ENCODE data around the gene ERVV-1.

ERVV-1 gene

GRCh38 chr19:53004242-53004641 lies 9.5 kb upstream of the ERVV-1 start:
- TF ChIP-seq CTCF (IDR thresholded peaks at IDR 0.05; ENCODE audit: low read depth, low read length, missing control alignments) = no peak
- no peak overlapping the region for H3K4me3 ChIP-seq (ENCODE audit: low read depth, low read length)
- DNase-seq (ENCODE audit: low read depth) = no peak
- in situ Hi-C loops (cut with HindIII; ENCODE audit: low sequenced_read_pairs) = no loop called here

DNA sequence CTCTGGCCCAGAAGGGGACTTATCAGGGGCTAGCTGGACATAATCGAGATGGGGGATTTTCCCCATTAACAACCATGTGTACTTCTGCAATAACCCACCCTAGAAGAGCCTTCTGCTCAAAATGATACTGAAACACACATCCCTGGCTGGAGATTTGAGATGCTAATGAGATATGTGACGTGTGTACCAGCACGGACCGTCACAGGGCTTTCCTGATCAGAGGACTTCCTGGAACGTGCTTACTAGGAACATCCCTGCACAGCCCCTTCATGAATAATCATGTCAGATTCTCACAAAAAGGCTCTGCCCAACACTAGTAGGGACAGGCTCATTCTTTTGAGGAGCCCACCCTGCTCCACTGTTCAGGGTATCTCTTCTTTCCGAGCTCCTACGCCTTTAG lies 6.5 kb upstream of the ERVV-1 start:
- no peak overlapping the region for H3K4me3 ChIP-seq (ENCODE audit: low read depth, low read length)
- no peak for DNase-seq (ENCODE audit: low read depth)
- in situ Hi-C loops (cut with HindIII; ENCODE audit: low sequenced_read_pairs) = no loop called here
- TF ChIP-seq CTCF (IDR thresholded peaks at IDR 0.05; ENCODE audit: low read depth, low read length, missing control alignments) = no peak

DNA sequence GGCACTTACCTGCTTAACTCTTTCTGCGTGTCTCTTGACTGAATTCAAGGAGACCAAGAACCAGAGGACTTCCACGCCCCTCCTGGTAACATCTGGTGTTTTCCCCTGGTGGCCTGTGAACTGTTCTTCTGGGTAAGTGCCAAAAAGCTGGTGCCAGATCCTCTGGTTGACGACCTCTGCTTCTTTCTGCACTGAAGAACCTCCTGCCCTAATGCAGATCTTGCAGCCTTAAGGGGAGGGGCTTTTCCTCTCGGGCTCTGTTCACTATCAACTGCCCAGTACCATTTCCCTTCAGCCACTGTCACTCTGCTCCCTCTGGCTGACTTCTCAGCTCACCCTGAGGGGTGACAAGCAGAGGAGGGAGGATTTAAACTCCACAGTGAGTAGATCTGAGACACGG lies 6.1 kb upstream of the ERVV-1 start:
- in situ Hi-C loops (cut with HindIII; ENCODE audit: low sequenced_read_pairs) = no loop called here
- no peak for DNase-seq (ENCODE audit: low read depth)
- no peak overlapping the region for H3K4me3 ChIP-seq (ENCODE audit: low read depth, low read length)
- TF ChIP-seq CTCF (IDR thresholded peaks at IDR 0.05; ENCODE audit: low read depth, low read length, missing control alignments) = no peak

GRCh38 chr19:53008061-53008778 lies 5.5 kb upstream of the ERVV-1 start:
- no peak for DNase-seq (ENCODE audit: low read depth)
- in situ Hi-C loops (cut with HindIII; ENCODE audit: low sequenced_read_pairs) = no loop called here
- no peak overlapping the region for H3K4me3 ChIP-seq (ENCODE audit: low read depth, low read length)
- TF ChIP-seq CTCF (IDR thresholded peaks at IDR 0.05; ENCODE audit: low read depth, low read length, missing control alignments) = no peak

DNA sequence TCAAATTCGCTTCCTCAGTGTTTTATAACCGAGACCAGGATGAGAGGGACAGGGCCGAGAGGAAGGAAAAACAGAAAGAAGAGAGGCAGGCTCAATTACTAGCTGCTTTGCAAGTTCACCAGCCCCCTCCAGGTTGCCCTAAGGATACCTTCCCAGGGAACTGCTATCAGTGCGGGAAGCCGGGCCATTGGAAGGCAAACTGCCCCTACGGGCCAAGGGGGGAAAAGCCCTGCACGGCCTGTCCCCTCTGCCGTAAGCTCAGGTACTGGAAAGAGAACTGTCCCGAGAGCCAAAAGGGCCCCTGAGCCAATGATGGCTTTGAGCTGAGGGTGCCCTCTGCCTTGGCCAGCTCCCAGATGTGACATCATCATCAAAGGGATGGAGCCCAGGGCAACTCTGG lies 3.2 kb upstream of the ERVV-1 start:
- no peak for DNase-seq (ENCODE audit: low read depth)
- no peak overlapping the region for H3K4me3 ChIP-seq (ENCODE audit: low read depth, low read length)
- TF ChIP-seq CTCF (IDR thresholded peaks at IDR 0.05; ENCODE audit: low read depth, low read length, missing control alignments) = no peak
- in situ Hi-C loops (cut with HindIII; ENCODE audit: low sequenced_read_pairs) = no loop called here

GRCh38 chr19:53012006-53012405 lies 1.7 kb upstream of the ERVV-1 start:
- TF ChIP-seq CTCF (IDR thresholded peaks at IDR 0.05; ENCODE audit: low read depth, low read length, missing control alignments) = no peak
- H3K4me3 ChIP-seq (ENCODE audit: low read depth, low read length) = no peak overlapping the region
- in situ Hi-C loops (cut with HindIII; ENCODE audit: low sequenced_read_pairs) = no loop called here
- DNase-seq (ENCODE audit: low read depth) = no peak
